Gastrocnemius medialis (tissue), 4 donors: Measurements from ENCODE around the gene CCL8. TPM values are rescaled to one million over a fixed set of nuclear protein-coding genes. Genes with fewer than 3 reads are reported as not detected.

Source experiments
- ATAC-seq, 2 donors: fragments of 150-250 bp; one replicate each; pipeline ENCODE4 v1.9.1; 2016
- DNase-seq, 2 donors: peaks; one replicate each; pipeline ENCODE4 v3.0.0-alpha.2; 2019
- H3K27ac ChIP-seq, 4 donors: fragments of 200-600 bp; sonication (generic); 1 replicate in 1 of 4; 2 replicates in 3 of 4; pipeline ENCODE4 v1.5.1; 2016 to 2018; ENCODE audit warnings: mild to moderate bottlenecking in 2 of 4, moderate library complexity in 1 of 4
- H3K27me3 ChIP-seq, 3 donors: fragments of 200-600 bp; sonication (generic) in 2 of 3; 1 replicate in 1 of 3; 2 replicates in 2 of 3; pipeline versions ENCODE4 v1.5.1 to v1.6.0; 2016 to 2019; ENCODE audit warnings: mild to moderate bottlenecking in 1 of 3, moderate library complexity in 1 of 3
- H3K36me3 ChIP-seq, 2 donors: fragments of 200-600 bp; sonication (generic) in 1 of 2; one replicate each; pipeline ENCODE4 v1.5.1; 2017 to 2018
- H3K4me1 ChIP-seq, 2 donors: fragments of 200-600 bp; sonication (generic) in 1 of 2; one replicate each; pipeline ENCODE4 v1.5.1; 2016 to 2017; ENCODE audit warnings: mild to moderate bottlenecking in 2 of 2
- H3K4me3 ChIP-seq, 4 donors: fragments of 200-600 bp; sonication (generic) in 3 of 4; 1 replicate in 1 of 4; 2 replicates in 3 of 4; pipeline ENCODE4 v1.5.1; 2016 to 2019; ENCODE audit warnings: mild to moderate bottlenecking in 2 of 4
- H3K9me3 ChIP-seq, 3 donors: fragments of 200-600 bp; sonication (generic) in 2 of 3; 1 replicate in 1 of 3; 2 replicates in 2 of 3; pipeline ENCODE4 v1.5.1; 2016 to 2019
- POLR2A ChIP-seq, 2 donors: fragments of 450-650 bp; IDR thresholded peaks; one replicate each; pipeline ENCODE4 v1.6.1; 2017; ENCODE audit warnings: antibody characterized with exemption in 2 of 2, mild to moderate bottlenecking in 2 of 2, moderate library complexity in 2 of 2
- in situ Hi-C, 4 donors: fragments of 200-750 bp; cut with MboI; loops; one replicate each; pipeline versions ENCODE4 v1.15.0 to v1.8.0; 2017; ENCODE audit warnings: low sequenced_read_pairs in 4 of 4
- intact Hi-C: fragments of 100-400 bp; cut with DNase I; formaldehyde crosslinking; loops from one replicate; pipeline ENCODE4 v1.15.1; 2023; ENCODE audit warnings: low total_unique reads
- total RNA-seq, 4 donors: library from RNA; depleted of rRNA; stranded (reverse); fragments of >200 nt; gene quantifications; one replicate each; pipeline versions ENCODE4 v1.1.0 to v1.2.3, GENCODE V29; 2016
- TF ChIP-seq, protein P1 (sequence below), 5 experiments: fragments of 450-650 bp in 3 of 5; fragments of 200-600 bp in 2 of 5; sonication (generic) in 2 of 5; IDR thresholded peaks in 4 of 5; conservative IDR thresholded peaks in 1 of 5; 1 replicate in 4 of 5; 2 replicates in 1 of 5; pipeline ENCODE4 v1.5.1; 2016 to 2019; ENCODE audit warnings: antibody characterized with exemption in 5 of 5, mild to moderate bottlenecking in 3 of 5, moderate library complexity in 3 of 5

CCL8 gene
- total RNA-seq, 4 donors from 2014 or later = 0.61 TPM; not detected in 3

DNA sequence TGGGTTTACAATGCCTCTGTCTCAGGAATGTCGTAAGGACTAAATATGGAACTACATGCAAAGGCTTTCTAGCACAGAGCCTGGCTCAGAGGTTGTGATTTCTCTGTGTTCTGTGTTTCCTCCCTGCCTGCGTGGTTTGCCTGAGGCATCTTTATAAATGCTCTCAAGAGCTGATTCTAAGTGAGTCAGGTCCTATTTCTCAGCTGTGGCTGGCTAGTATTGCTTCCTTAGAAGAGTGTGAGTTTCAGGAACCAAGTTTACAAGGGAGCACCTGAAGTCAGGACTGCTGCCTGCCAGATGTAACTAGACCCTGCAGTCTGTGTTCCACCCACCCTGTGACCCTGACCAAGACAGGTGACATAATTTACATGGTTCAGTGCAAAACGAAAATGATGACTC is 51.8 kb downstream of the CCL8 start:
- intact Hi-C loops = no loop called here
- no peak overlapping the region for H3K27ac ChIP-seq
- no peaks in the 10 kb centered on the region for H3K27me3 ChIP-seq
- ATAC-seq (no peak), DNase-seq (no peak)
- no peaks in the 10 kb centered on the region for H3K36me3 ChIP-seq
- in situ Hi-C loops = no loop called here
- no peak overlapping the region for H3K4me3 ChIP-seq
- H3K4me1 ChIP-seq = no peaks in the 10 kb centered on the region
- H3K9me3 ChIP-seq = no peaks in the 10 kb centered on the region
- no peak for TF ChIP-seq POLR2A (IDR thresholded peaks at IDR 0.05)
- TF ChIP-seq, protein P1, sequence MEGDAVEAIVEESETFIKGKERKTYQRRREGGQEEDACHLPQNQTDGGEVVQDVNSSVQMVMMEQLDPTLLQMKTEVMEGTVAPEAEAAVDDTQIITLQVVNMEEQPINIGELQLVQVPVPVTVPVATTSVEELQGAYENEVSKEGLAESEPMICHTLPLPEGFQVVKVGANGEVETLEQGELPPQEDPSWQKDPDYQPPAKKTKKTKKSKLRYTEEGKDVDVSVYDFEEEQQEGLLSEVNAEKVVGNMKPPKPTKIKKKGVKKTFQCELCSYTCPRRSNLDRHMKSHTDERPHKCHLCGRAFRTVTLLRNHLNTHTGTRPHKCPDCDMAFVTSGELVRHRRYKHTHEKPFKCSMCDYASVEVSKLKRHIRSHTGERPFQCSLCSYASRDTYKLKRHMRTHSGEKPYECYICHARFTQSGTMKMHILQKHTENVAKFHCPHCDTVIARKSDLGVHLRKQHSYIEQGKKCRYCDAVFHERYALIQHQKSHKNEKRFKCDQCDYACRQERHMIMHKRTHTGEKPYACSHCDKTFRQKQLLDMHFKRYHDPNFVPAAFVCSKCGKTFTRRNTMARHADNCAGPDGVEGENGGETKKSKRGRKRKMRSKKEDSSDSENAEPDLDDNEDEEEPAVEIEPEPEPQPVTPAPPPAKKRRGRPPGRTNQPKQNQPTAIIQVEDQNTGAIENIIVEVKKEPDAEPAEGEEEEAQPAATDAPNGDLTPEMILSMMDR (IDR thresholded peaks at IDR 0.05 in 4 of 5, conservative IDR thresholded peaks at IDR 0.05 in 1 of 5) = no peak

Other genes with a start within 250 kb of the CCL8 start
- gene CCL2, start 64.2 kb upstream of the CCL8 start, total RNA-seq = 1 to 10 TPM; 1.1 to 5.8 (median 4.1) TPM
- not detected for gene CCL7, start 49.2 kb upstream of the CCL8 start, total RNA-seq
- gene CCL11, start 33.7 kb upstream of the CCL8 start, total RNA-seq = not detected
- 1 to 10 TPM in 1 of 4 donors, not detected in 3; 1.5 TPM for gene CCL13, start 37.0 kb downstream of the CCL8 start, total RNA-seq
- not detected for gene CCL1, start 43.8 kb downstream of the CCL8 start, total RNA-seq